GM23248 (cell line): ENCODE measurements around the gene HACE1.

Experiments used
- EZH2 ChIP-seq: fragments of 200-600 bp; sonication (generic); IDR thresholded peaks from 2 replicates; pipeline ENCODE4 v1.6.1; 2018; ENCODE audit warnings: antibody characterized with exemption, mild to moderate bottlenecking; ENCODE audit not compliant: insufficient read depth, poor library complexity, severe bottlenecking
- EZH2phosphoT487 ChIP-seq: fragments of 200-600 bp; sonication (generic); IDR thresholded peaks from 2 replicates; pipeline ENCODE4 v1.6.1; 2018; ENCODE audit warnings: antibody characterized with exemption, moderate library complexity, mild to moderate bottlenecking, low read depth; ENCODE audit not compliant: insufficient read depth

DNA sequence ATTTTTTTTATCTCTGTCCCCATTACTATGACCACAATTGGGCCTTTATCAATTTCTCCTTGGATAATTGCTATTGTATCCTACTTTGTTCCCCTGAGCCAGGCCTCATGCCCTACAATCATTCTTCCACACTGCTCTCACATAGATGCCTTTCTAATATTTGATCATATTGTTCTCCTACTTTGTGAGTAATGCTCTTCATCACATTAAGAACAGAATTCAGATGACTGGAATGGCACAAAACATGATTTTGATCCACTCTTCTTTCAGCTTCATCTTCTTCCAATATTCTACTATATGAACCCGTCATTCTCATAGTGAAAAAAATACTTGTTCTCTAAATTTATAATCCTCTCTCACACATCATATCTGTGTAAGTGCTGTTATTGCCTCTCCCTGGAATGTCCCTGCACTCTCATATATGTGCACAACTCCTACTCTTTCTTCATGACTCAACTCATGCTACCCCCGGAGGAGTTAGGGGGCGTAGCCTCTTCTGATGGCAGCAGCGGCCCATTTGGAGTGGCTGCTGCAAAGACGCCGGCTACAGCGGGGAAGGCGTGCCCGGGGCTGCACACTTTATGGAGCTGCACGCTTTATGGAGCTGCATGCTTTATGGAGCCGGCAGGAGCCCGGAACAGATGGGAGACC, 25.3 kb upstream of the HACE1 start:
- TF ChIP-seq EZH2, result no peak
- TF ChIP-seq EZH2phosphoT487, result no peak
